GM12878 (cell line): ENCODE data around the gene NLGN4X. TPM values are rescaled to one million over a fixed set of nuclear protein-coding genes. Genes with fewer than 3 reads are reported as not detected.

ENCODE experiments used
- ATAC-seq: fragments of 200-7000 bp; cut with Tn5 transposase; 3 replicates; pipeline ENCODE4 v1.9.1; 2020; ENCODE audit warnings: mild to moderate bottlenecking, moderate library complexity
- BruUV-seq: library from RNA; stranded (reverse); fragments of 400-500 nt; replicated peaks from 2 replicates; lab custom pipeline; 2021; lab: Mats Ljungman, UMichigan
- CTCF ChIA-PET: fragments of 300-600 bp; sonication (Branson Sonifier 250); formaldehyde crosslinking; extraction: SDS; loops from one replicate; lab custom pipeline; 2021; ENCODE audit warnings: inconsistent platforms; lab: Yijun Ruan, JAX
- POLR2A ChIA-PET: fragments of 350-600 bp; formaldehyde crosslinking; extraction: SDS; loops from one replicate; lab custom pipeline; 2021; ENCODE audit warnings: inconsistent platforms; lab: Charles Lee
- RAD21 ChIA-PET: fragments of 300-600 bp; sonication (Branson Sonifier 250); formaldehyde crosslinking; loops from one replicate; lab custom pipeline; 2023; ENCODE audit warnings: antibody characterized with exemption; ENCODE audit not compliant: unreplicated experiment; lab: Charles Lee
- SMC1A ChIA-PET: fragments of 300-600 bp; sonication (Branson Sonifier 250); formaldehyde crosslinking; loops from one replicate; lab custom pipeline; 2023; ENCODE audit not compliant: unreplicated experiment, uncharacterized antibody; lab: Charles Lee
- DNase-seq: peaks from one replicate; pipeline ENCODE4 v3.0.0-alpha.2; 2011; ENCODE audit warnings: low read depth, low spot score
- FAIRE-seq: peaks from 3 replicates; lab custom pipeline; 2011; peaks lifted over from hg19 to GRCh38; lab: Jason Lieb, UNC
- H2AFZ ChIP-seq: 2 replicates; pipeline ENCODE4 v1.6.0; 2011; ENCODE audit warnings: low read depth, low read length, control low read depth; ENCODE audit not compliant: control insufficient read depth
- H3K27ac ChIP-seq: 2 replicates; pipeline ENCODE4 v1.5.1; 2011; ENCODE audit warnings: control low read depth; ENCODE audit not compliant: control insufficient read depth, insufficient read depth
- H3K27me3 ChIP-seq, 2 experiments: replicated peaks in 1 of 2; 2 replicates each; pipeline versions ENCODE4 v1.6.0 to v1.6.1; 2011; ENCODE audit warnings: low read length in 1 of 2; ENCODE audit not compliant: control insufficient read depth in 2 of 2, insufficient read depth in 2 of 2
- H3K36me3 ChIP-seq, 2 experiments: 2 replicates each; pipeline ENCODE4 v1.5.1; 2011; ENCODE audit warnings: low read length in 1 of 2; ENCODE audit not compliant: control insufficient read depth in 2 of 2, insufficient read depth in 2 of 2
- H3K4me1 ChIP-seq: 2 replicates; pipeline ENCODE4 v1.6.1; 2011; ENCODE audit warnings: mild to moderate bottlenecking, low read length, moderate library complexity, mixed read lengths; ENCODE audit not compliant: control insufficient read depth, insufficient read depth
- H3K4me2 ChIP-seq: 2 replicates; pipeline ENCODE4 v1.6.0; 2011; ENCODE audit warnings: control low read depth; ENCODE audit not compliant: control insufficient read depth, insufficient read depth
- H3K4me3 ChIP-seq: fragments of 200-600 bp; sonication (generic); 2 replicates; pipeline ENCODE4 v1.5.1; 2016
- H3K79me2 ChIP-seq: 2 replicates; pipeline ENCODE4 v1.6.0; 2011; ENCODE audit warnings: low read length; ENCODE audit not compliant: control insufficient read depth, insufficient read depth
- H3K9ac ChIP-seq: 2 replicates; pipeline ENCODE4 v1.8.0; 2011; ENCODE audit warnings: low read length, control low read depth, mixed read lengths; ENCODE audit not compliant: control insufficient read depth, insufficient read depth
- H3K9me3 ChIP-seq: replicated peaks from 3 replicates; pipeline ENCODE4 v1.5.1; 2011; ENCODE audit warnings: mild to moderate bottlenecking, low read length; ENCODE audit not compliant: control insufficient read depth, insufficient read depth
- H4K20me1 ChIP-seq: 2 replicates; pipeline ENCODE4 v1.6.0; 2011; ENCODE audit not compliant: control insufficient read depth, insufficient read depth
- BCL11A ChIP-seq: IDR thresholded peaks from 2 replicates; pipeline ENCODE4 v1.6.1; 2011; ENCODE audit warnings: low read depth, low read length
- CBX3 ChIP-seq: fragments of 200-600 bp; sonication (generic); IDR thresholded peaks from 2 replicates; pipeline ENCODE4 v1.6.1; 2016; ENCODE audit warnings: low read depth, borderline replicate concordance
- CHD4 ChIP-seq: fragments of 200-600 bp; sonication (generic); IDR thresholded peaks from 2 replicates; pipeline ENCODE4 v1.6.1; 2016; ENCODE audit warnings: mild to moderate bottlenecking
- RAD51 ChIP-seq: fragments of 450-650 bp; IDR thresholded peaks from 2 replicates; pipeline ENCODE4 v1.6.1; 2016; ENCODE audit warnings: moderate library complexity, mild to moderate bottlenecking, inconsistent platforms
- SIX5 ChIP-seq: IDR thresholded peaks from 2 replicates; pipeline ENCODE4 v1.6.1; 2011; ENCODE audit warnings: mild to moderate bottlenecking, low read depth, low read length, moderate library complexity; ENCODE audit not compliant: severe bottlenecking
- SMARCA5 ChIP-seq: fragments of 450-650 bp; IDR thresholded peaks from 2 replicates; pipeline ENCODE4 v1.6.1; 2017; ENCODE audit warnings: mild to moderate bottlenecking
- SUZ12 ChIP-seq: fragments of 200-600 bp; sonication (generic); IDR thresholded peaks from one replicate; pipeline ENCODE4 v1.6.1; 2018; ENCODE audit warnings: antibody characterized with exemption, mild to moderate bottlenecking; ENCODE audit not compliant: unreplicated experiment
- TBL1XR1 ChIP-seq: IDR thresholded peaks from 2 replicates; pipeline ENCODE4 v1.6.1; 2012; ENCODE audit warnings: low read depth, low read length, improper control_type of control experiment
- WGBS: methylation state at CpG from one replicate; pipeline ENCODE4 v1.1.6; 2016; ENCODE audit warnings: low lambda C conversion rate; ENCODE audit not compliant: insufficient replicate concordance, insufficient coverage; ENCODE audit errors: missing lambda C conversion rate; 5-methylcytosine and 5-hydroxymethylcytosine counted together
- in situ Hi-C: fragments of 300-500 bp; cut with MboI; formaldehyde crosslinking; loops from 9 replicates; pipeline ENCODE4 v1.14.3; 2018; ENCODE audit warnings: mixed read lengths
- intact Hi-C: fragments of 100-400 bp; cut with micrococcal nuclease; formaldehyde crosslinking; loops from one replicate; pipeline ENCODE4 v1.14.2; 2022; ENCODE audit not compliant: unreplicated experiment
- polyA plus RNA-seq, 11 experiments: library from polyadenylated mRNA; depleted of rRNA in 4 of 11; unstranded in 6 of 11; stranded (reverse) in 5 of 11; fragments of >200 nt; fragmentation: Nextera tagmentation in 4 of 11; fragmentation: Illumina TruSeq in 1 of 11; extraction: Ambion mirVana in 4 of 11; extraction: Trizol in 1 of 11; gene quantifications; 1 replicate in 1 of 11; 2 replicates in 10 of 11; pipeline versions ENCODE4 v1.2.1 to v1.2.3, GENCODE V29; 2011 to 2016; ENCODE audit warnings: inconsistent platforms in 2 of 11, missing spikeins in 2 of 11, low read depth in 1 of 11
- total RNA-seq, 4 experiments: library from RNA; depleted of rRNA in 3 of 4; stranded (reverse); fragments of >200 nt in 3 of 4; fragmentation: Illumina TruSeq in 1 of 4; extraction: Trizol in 1 of 4; gene quantifications; 2 replicates each; pipeline versions ENCODE4 v1.2.1 to v1.2.3, GENCODE V29; 2013 to 2021
- TF ChIP-seq, protein P1 (sequence below): fragments of 450-650 bp; formaldehyde crosslinking; IDR thresholded peaks from 2 replicates; pipeline ENCODE4 v1.5.0; 2022; ENCODE audit warnings: mild to moderate bottlenecking, missing genetic modification characterization
- TF ChIP-seq, protein P2 (sequence below): fragments of 450-650 bp; IDR thresholded peaks from 2 replicates; pipeline ENCODE4 v1.6.1; 2016; ENCODE audit warnings: mild to moderate bottlenecking
- TF ChIP-seq, protein P3 (sequence below): fragments of 450-650 bp; conservative IDR thresholded peaks from 2 replicates; pipeline ENCODE4 v1.6.1; 2017; ENCODE audit warnings: mild to moderate bottlenecking, moderate library complexity

The NLGN4X gene
- total and polyA plus RNA-seq, 10 of the 15 experiments (the other 5 are each of a cell fraction or from before 2014, with no cell fraction given) = 0.02 to 1.5 (median 0.09) TPM; not detected in 2

DNA sequence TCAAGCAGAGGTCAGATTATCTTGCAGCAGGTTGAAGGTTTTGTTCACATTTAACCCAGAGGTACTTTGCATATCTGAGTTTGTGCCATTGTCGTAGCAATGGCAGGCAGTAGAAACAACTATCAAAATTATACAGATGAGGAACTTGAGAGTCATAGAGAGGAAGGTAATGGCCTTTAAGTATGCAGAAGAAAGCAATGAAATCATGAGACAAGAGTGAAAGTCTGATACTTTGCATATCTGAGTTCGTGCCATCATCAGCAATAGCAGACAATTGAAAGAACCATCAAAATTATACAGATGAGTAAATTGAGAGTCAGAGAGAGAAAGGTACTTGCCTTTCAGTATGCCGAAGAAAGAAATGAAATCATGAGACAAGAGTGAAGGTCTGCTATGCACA lies 154.1 kb downstream of the NLGN4X start:
- in situ Hi-C loops (no loop called here), intact Hi-C loops (no loop called here)
- POLR2A ChIA-PET = no interaction called here
- no peak overlapping the region for H3K9ac ChIP-seq
- DNase-seq (no peak), ATAC-seq (no peak)
- no peaks in the 10 kb centered on the region for H3K4me1 ChIP-seq
- no peaks in the 10 kb centered on the region for H4K20me1 ChIP-seq
- H3K27me3 ChIP-seq = no peaks in the 10 kb centered on the region
- no TSS peak for BruUV-seq
- H3K9me3 ChIP-seq = no peaks in the 10 kb centered on the region
- no peaks in the 10 kb centered on the region for H3K79me2 ChIP-seq
- H3K4me2 ChIP-seq = no peak overlapping the region
- no peak overlapping the region for H3K27ac ChIP-seq
- TF ChIP-seq CBX3 (no peak), BCL11A (no peak), SIX5 (no peak), SMARCA5 (no peak), SUZ12 (no peak)
- TF ChIP-seq, all 136 proteins: peak for 0
- Histone ChIP-seq H3K4me3 (no peak overlapping the region), H3K36me3 (no peaks in the 10 kb centered on the region), H2AFZ (no peak overlapping the region)
- SMC1A ChIA-PET = no interaction called here
- WGBS = 2% methylated on average over 3 of the region's 3 CpGs
- CTCF ChIA-PET = no interaction called here
- FAIRE-seq = no peak
- RAD21 ChIA-PET = no interaction called here

DNA sequence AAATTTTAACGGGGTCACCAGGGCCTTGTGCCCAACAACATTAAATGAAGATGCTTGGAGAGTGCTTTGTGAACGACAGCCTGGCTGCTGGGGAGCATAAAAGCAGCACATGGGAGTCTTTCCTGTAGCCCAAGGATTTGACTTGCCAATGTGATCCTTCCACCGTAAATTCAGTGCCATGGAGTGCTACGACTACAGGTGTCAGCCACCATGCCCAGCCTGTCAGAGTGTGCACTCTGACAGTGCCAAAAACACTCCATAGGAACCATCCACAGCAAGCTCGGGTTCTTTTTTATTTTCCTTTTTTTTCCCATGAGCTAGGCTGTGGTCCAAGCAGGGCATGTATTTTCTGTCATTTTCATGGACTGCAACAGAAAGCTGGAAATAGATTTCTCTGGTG lies 156.9 kb downstream of the NLGN4X start:
- RAD21 ChIA-PET = no interaction called here
- BruUV-seq = no TSS peak
- Histone ChIP-seq H3K4me1 (no peaks in the 10 kb centered on the region), H3K4me2 (no peak overlapping the region), H3K27ac (no peak overlapping the region), H3K79me2 (no peaks in the 10 kb centered on the region), H3K36me3 (no peaks in the 10 kb centered on the region), H3K9me3 (no peaks in the 10 kb centered on the region), H4K20me1 (no peaks in the 10 kb centered on the region), H3K9ac (no peak overlapping the region), H2AFZ (no peak overlapping the region), H3K27me3 (no peaks in the 10 kb centered on the region), H3K4me3 (no peak overlapping the region)
- in situ Hi-C loops (no loop called here), intact Hi-C loops (no loop called here)
- ATAC-seq (no peak), FAIRE-seq (no peak), DNase-seq (no peak)
- SMC1A ChIA-PET = no interaction called here
- CTCF ChIA-PET = no interaction called here
- POLR2A ChIA-PET = no interaction called here
- 22% methylated on average over 5 of the region's 5 CpGs for WGBS
- TF ChIP-seq, protein P1, sequence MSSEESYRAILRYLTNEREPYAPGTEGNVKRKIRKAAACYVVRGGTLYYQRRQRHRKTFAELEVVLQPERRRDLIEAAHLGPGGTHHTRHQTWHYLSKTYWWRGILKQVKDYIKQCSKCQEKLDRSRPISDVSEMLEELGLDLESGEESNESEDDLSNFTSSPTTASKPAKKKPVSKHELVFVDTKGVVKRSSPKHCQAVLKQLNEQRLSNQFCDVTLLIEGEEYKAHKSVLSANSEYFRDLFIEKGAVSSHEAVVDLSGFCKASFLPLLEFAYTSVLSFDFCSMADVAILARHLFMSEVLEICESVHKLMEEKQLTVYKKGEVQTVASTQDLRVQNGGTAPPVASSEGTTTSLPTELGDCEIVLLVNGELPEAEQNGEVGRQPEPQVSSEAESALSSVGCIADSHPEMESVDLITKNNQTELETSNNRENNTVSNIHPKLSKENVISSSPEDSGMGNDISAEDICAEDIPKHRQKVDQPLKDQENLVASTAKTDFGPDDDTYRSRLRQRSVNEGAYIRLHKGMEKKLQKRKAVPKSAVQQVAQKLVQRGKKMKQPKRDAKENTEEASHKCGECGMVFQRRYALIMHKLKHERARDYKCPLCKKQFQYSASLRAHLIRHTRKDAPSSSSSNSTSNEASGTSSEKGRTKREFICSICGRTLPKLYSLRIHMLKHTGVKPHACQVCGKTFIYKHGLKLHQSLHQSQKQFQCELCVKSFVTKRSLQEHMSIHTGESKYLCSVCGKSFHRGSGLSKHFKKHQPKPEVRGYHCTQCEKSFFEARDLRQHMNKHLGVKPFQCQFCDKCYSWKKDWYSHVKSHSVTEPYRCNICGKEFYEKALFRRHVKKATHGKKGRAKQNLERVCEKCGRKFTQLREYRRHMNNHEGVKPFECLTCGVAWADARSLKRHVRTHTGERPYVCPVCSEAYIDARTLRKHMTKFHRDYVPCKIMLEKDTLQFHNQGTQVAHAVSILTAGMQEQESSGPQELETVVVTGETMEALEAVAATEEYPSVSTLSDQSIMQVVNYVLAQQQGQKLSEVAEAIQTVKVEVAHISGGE (CRISPR knock-in tag) = no peak
- TF ChIP-seq CHD4 (no peak), RAD51 (no peak), TBL1XR1 (no peak)
- TF ChIP-seq, protein P2, sequence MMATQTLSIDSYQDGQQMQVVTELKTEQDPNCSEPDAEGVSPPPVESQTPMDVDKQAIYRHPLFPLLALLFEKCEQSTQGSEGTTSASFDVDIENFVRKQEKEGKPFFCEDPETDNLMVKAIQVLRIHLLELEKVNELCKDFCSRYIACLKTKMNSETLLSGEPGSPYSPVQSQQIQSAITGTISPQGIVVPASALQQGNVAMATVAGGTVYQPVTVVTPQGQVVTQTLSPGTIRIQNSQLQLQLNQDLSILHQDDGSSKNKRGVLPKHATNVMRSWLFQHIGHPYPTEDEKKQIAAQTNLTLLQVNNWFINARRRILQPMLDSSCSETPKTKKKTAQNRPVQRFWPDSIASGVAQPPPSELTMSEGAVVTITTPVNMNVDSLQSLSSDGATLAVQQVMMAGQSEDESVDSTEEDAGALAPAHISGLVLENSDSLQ = no peak
- TF ChIP-seq, protein P3, sequence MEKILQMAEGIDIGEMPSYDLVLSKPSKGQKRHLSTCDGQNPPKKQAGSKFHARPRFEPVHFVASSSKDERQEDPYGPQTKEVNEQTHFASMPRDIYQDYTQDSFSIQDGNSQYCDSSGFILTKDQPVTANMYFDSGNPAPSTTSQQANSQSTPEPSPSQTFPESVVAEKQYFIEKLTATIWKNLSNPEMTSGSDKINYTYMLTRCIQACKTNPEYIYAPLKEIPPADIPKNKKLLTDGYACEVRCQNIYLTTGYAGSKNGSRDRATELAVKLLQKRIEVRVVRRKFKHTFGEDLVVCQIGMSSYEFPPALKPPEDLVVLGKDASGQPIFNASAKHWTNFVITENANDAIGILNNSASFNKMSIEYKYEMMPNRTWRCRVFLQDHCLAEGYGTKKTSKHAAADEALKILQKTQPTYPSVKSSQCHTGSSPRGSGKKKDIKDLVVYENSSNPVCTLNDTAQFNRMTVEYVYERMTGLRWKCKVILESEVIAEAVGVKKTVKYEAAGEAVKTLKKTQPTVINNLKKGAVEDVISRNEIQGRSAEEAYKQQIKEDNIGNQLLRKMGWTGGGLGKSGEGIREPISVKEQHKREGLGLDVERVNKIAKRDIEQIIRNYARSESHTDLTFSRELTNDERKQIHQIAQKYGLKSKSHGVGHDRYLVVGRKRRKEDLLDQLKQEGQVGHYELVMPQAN = no peak
